B cell (primary cell): ENCODE results near the gene PCGF2. TPM values are rescaled to one million over a fixed set of nuclear protein-coding genes. Genes with fewer than 3 reads are reported as not detected.

Experiments
- polyA plus RNA-seq: library from polyadenylated mRNA; depleted of rRNA; stranded (reverse); fragments of >200 nt; gene quantifications from 2 replicates; pipeline ENCODE4 v1.2.3, GENCODE V29; 2012
- small RNA-seq: library from RNA; depleted of rRNA; stranded (forward); fragments of <200 nt; gene quantifications from one replicate; pipeline ENCODE3, GENCODE V24; 2012; ENCODE audit warnings: low replicate concordance, low read depth; ENCODE audit not compliant: insufficient read length
- total RNA-seq, 2 donors: library from RNA; stranded (reverse); fragments of 120-200 nt in 1 of 2; gene quantifications; 1 replicate in 1 of 2; 2 replicates in 1 of 2; pipeline versions ENCODE4 v1.2.3 to v1.2.4, GENCODE V29; 2013 to 2022

PCGF2 gene
- total and polyA plus RNA-seq, 2 donors (not counting 1 experiment from before 2014, with no cell fraction given), result 0.04 TPM; not detected in 1

Small RNAs within 50 kb of the gene (small RNA-seq; reads per million reads assigned to genes)
- gene MIR4726 (not detected), gene MIR4734 (not detected), gene RNA5SP440 (not detected), gene RNU6-866P (not detected)

Other genes starting within 250 kb of the PCGF2 start
- gene SRCIN1, start 142.4 kb downstream of the PCGF2 start, total RNA-seq, result 0.44 and 0.66 TPM in 2 replicates
- gene SRCIN1, start 142.4 kb downstream of the PCGF2 start, polyA plus RNA-seq, result 0.30 and 1.1 TPM in 2 replicates
- 0.97 and 1.2 TPM in 2 replicates for gene EPOP, start 73.4 kb downstream of the PCGF2 start, total RNA-seq
- gene EPOP, start 73.4 kb downstream of the PCGF2 start, polyA plus RNA-seq, result 0.62 and 0.66 TPM in 2 replicates
- gene MLLT6, start 43.1 kb downstream of the PCGF2 start, total RNA-seq, result 288 and 295 TPM in 2 replicates
- 149 and 165 TPM in 2 replicates for gene MLLT6, start 43.1 kb downstream of the PCGF2 start, polyA plus RNA-seq
- 11.3 TPM in 2 replicates for gene CISD3, start 18.0 kb downstream of the PCGF2 start, total RNA-seq
- gene CISD3, start 18.0 kb downstream of the PCGF2 start, polyA plus RNA-seq, result 1.7 and 5.0 TPM in 2 replicates
- gene PSMB3, start 4.4 kb upstream of the PCGF2 start, total RNA-seq, result 106 and 109 TPM in 2 replicates
- 121 and 184 TPM in 2 replicates for gene PSMB3, start 4.4 kb upstream of the PCGF2 start, polyA plus RNA-seq
- 42.9 and 46.8 TPM in 2 replicates for gene PIP4K2B, start 51.2 kb upstream of the PCGF2 start, total RNA-seq
- 24.0 and 24.7 TPM in 2 replicates for gene PIP4K2B, start 51.2 kb upstream of the PCGF2 start, polyA plus RNA-seq
- gene CWC25, start 77.0 kb upstream of the PCGF2 start, total RNA-seq, result 39.3 and 43.3 TPM in 2 replicates
- 40.8 and 71.2 TPM in 2 replicates for gene CWC25, start 77.0 kb upstream of the PCGF2 start, polyA plus RNA-seq
- 1,692 and 1,753 TPM in 2 replicates for gene RPL23, start 105.4 kb upstream of the PCGF2 start, total RNA-seq
- 2,282 and 3,005 TPM in 2 replicates for gene RPL23, start 105.4 kb upstream of the PCGF2 start, polyA plus RNA-seq
- 121 and 125 TPM in 2 replicates for gene LASP1, start 121.7 kb upstream of the PCGF2 start, total RNA-seq
- 35.5 and 51.6 TPM in 2 replicates for gene LASP1, start 121.7 kb upstream of the PCGF2 start, polyA plus RNA-seq
- gene FBXO47, start 219.1 kb upstream of the PCGF2 start, total RNA-seq, result not detected in 2 replicates
- gene FBXO47, start 219.1 kb upstream of the PCGF2 start, polyA plus RNA-seq, result not detected in 2 replicates